Ascending aorta (tissue), 2 donors: Measurements from ENCODE around the gene SEMA3F. TPM values are rescaled to one million over a fixed set of nuclear protein-coding genes. Genes with fewer than 3 reads are reported as not detected.

Source experiments
- DNase-seq, 2 donors: peaks; one replicate each; pipeline ENCODE4 v3.0.0-alpha.2; 2019; ENCODE audit warnings: low spot score in 2 of 2
- H3K27ac ChIP-seq, 2 donors: fragments of 200-600 bp; sonication (generic); one replicate each; pipeline ENCODE4 v1.5.1; 2016 to 2017; ENCODE audit warnings: mild to moderate bottlenecking in 1 of 2
- H3K27me3 ChIP-seq: fragments of 200-600 bp; sonication (generic); one replicate; pipeline ENCODE4 v1.5.1; 2017
- H3K36me3 ChIP-seq, 2 donors: fragments of 200-600 bp; sonication (generic); one replicate each; pipeline ENCODE4 v1.5.1; 2016
- H3K4me1 ChIP-seq, 2 donors: fragments of 200-600 bp; sonication (generic); one replicate each; pipeline ENCODE4 v1.5.1; 2016 to 2017; ENCODE audit warnings: mild to moderate bottlenecking in 1 of 2
- H3K4me3 ChIP-seq, 2 donors: fragments of 200-600 bp; sonication (generic); one replicate each; pipeline ENCODE4 v1.5.1; 2016 to 2017; ENCODE audit warnings: mild to moderate bottlenecking in 1 of 2
- H3K9me3 ChIP-seq, 2 donors: fragments of 200-600 bp; sonication (generic); one replicate each; pipeline ENCODE4 v1.5.1; 2016
- CTCF ChIP-seq, 3 experiments: fragments of 200-600 bp in 2 of 3; fragments of 450-650 bp in 1 of 3; sonication (generic) in 2 of 3; IDR thresholded peaks; one replicate each; pipeline ENCODE4 v1.5.1; 2016 to 2019; ENCODE audit warnings: antibody characterized with exemption in 3 of 3, mild to moderate bottlenecking in 1 of 3, moderate library complexity in 1 of 3
- intact Hi-C: fragments of 100-400 bp; cut with DNase I; formaldehyde crosslinking; loops from one replicate; pipeline ENCODE4 v1.15.1; 2023
- total RNA-seq: library from RNA; depleted of rRNA; stranded (reverse); fragments of >200 nt; gene quantifications from one replicate; pipeline ENCODE4 v1.1.0, GENCODE V29; 2016

SEMA3F gene
- total RNA-seq, 1 donor from 2014 or later: 75.0 TPM

- Histone ChIP-seq H3K27me3 (no peaks in the 10 kb centered on the region), H3K27ac (no peak overlapping the region), H3K9me3 (no peaks in the 10 kb centered on the region), H3K4me1 (peaks cover 5 to 39% of the 10 kb centered on the region in 2 donors), H3K36me3 (no peaks in the 10 kb centered on the region), H3K4me3 (no peak overlapping the region)
- TF ChIP-seq CTCF (IDR thresholded peaks at IDR 0.05): no peak
- intact Hi-C loops: no loop called here
- no peak for DNase-seq
Measured at GRCh38 chr3:50127251-50127691, 27.9 kb upstream of the SEMA3F start.

GRCh38 chr3:50128001-50128400, 27.1 kb upstream of the SEMA3F start:
- Histone ChIP-seq H3K27ac (no peak overlapping the region), H3K4me3 (no peak overlapping the region), H3K4me1 (peaks cover 5 to 39% of the 10 kb centered on the region in 2 donors), H3K36me3 (no peaks in the 10 kb centered on the region), H3K9me3 (no peaks in the 10 kb centered on the region), H3K27me3 (no peaks in the 10 kb centered on the region)
- TF ChIP-seq CTCF (IDR thresholded peaks at IDR 0.05): no peak
- DNase-seq: no peak
- intact Hi-C loops: no loop called here

GRCh38 chr3:50130436-50130835, 24.7 kb upstream of the SEMA3F start:
- no peaks in the 10 kb centered on the region for H3K9me3 ChIP-seq
- no peak overlapping the region for H3K4me3 ChIP-seq
- H3K27ac ChIP-seq: no peak overlapping the region
- intact Hi-C loops: no loop called here
- no peak for TF ChIP-seq CTCF (IDR thresholded peaks at IDR 0.05)
- H3K27me3 ChIP-seq: no peaks in the 10 kb centered on the region
- no peak for DNase-seq
- H3K4me1 ChIP-seq: peaks cover 5 to 25% of the 10 kb centered on the region in 2 donors
- H3K36me3 ChIP-seq: no peaks in the 10 kb centered on the region

- intact Hi-C loops: no loop called here
- TF ChIP-seq CTCF (IDR thresholded peaks at IDR 0.05): no peak
- Histone ChIP-seq H3K9me3 (no peaks in the 10 kb centered on the region), H3K27ac (no peak overlapping the region), H3K36me3 (no peaks in the 10 kb centered on the region), H3K4me1 (peaks cover 0 to 5% of the 10 kb centered on the region in 2 donors), H3K4me3 (no peak overlapping the region), H3K27me3 (no peaks in the 10 kb centered on the region)
- no peak for DNase-seq
Measured at GRCh38 chr3:50132421-50133282, 22.5 kb upstream of the SEMA3F start.

- no peaks in the 10 kb centered on the region for H3K27me3 ChIP-seq
- no peaks in the 10 kb centered on the region for H3K4me1 ChIP-seq
- H3K9me3 ChIP-seq: no peaks in the 10 kb centered on the region
- no peak overlapping the region for H3K27ac ChIP-seq
- no peak for TF ChIP-seq CTCF (IDR thresholded peaks at IDR 0.05)
- intact Hi-C loops: no loop called here
- no peak overlapping the region for H3K4me3 ChIP-seq
- no peak for DNase-seq
- H3K36me3 ChIP-seq: no peaks in the 10 kb centered on the region
Measured at GRCh38 chr3:50133283-50133615, 21.9 kb upstream of the SEMA3F start.
